SK-N-SH (cell line): ENCODE data around the gene ABI3. TPM values are rescaled to one million over a fixed set of nuclear protein-coding genes. Genes with fewer than 3 reads are reported as not detected.

Source experiments
- CTCF ChIA-PET: fragments of 300-600, 350-600 bp; formaldehyde crosslinking; extraction: SDS; loops from one replicate; lab custom pipeline; 2021; lab: Yijun Ruan, JAX
- POLR2A ChIA-PET: fragments of 350-600 bp; sonication (Branson Sonifier 250); formaldehyde crosslinking; extraction: SDS; loops from one replicate; lab custom pipeline; 2020; ENCODE audit warnings: antibody characterized with exemption, inconsistent platforms; lab: Yijun Ruan, JAX
- DNase-seq: peaks from one replicate; pipeline ENCODE4 v3.0.0; 2012
- H2AFZ ChIP-seq: fragments of 200-600 bp; sonication (generic); 2 replicates; pipeline ENCODE4 v1.8.1; 2016; ENCODE audit warnings: antibody characterized with exemption, mild to moderate bottlenecking, low read depth
- H3F3A ChIP-seq: fragments of 200-600 bp; sonication (generic); replicated peaks from 2 replicates; pipeline ENCODE3; 2016; ENCODE audit warnings: antibody characterized with exemption, mild to moderate bottlenecking; ENCODE audit not compliant: insufficient read depth
- H3K27ac ChIP-seq, 2 experiments: fragments of 200-500 bp in 1 of 2; fragments of 200-600 bp in 1 of 2; sonication (Bioruptor generic) in 1 of 2; sonication (generic), shearing (Covaris generic) in 1 of 2; 2 replicates each; pipeline versions ENCODE4 v1.5.1 to v1.6.1; 2014 to 2016; ENCODE audit warnings: low read depth in 2 of 2, inconsistent platforms in 1 of 2, low read length in 1 of 2, mild to moderate bottlenecking in 1 of 2, mixed read lengths in 1 of 2
- H3K27me3 ChIP-seq: fragments of 200-600 bp; sonication (generic), shearing (Covaris generic); 2 replicates; pipeline ENCODE4 v1.6.1; 2016; ENCODE audit warnings: mixed run types; ENCODE audit not compliant: insufficient read depth
- H3K36me3 ChIP-seq, 2 experiments: fragments of 200-500 bp in 1 of 2; fragments of 200-600 bp in 1 of 2; sonication (Bioruptor generic) in 1 of 2; sonication (generic) in 1 of 2; replicated peaks in 1 of 2; 2 replicates each; pipeline versions ENCODE3 to v1.5.1; 2014 to 2016; ENCODE audit warnings: low read length in 1 of 2, mild to moderate bottlenecking in 1 of 2; ENCODE audit not compliant: insufficient read depth in 2 of 2, control insufficient read depth in 1 of 2
- H3K4me1 ChIP-seq, 2 experiments: fragments of 200-500 bp in 1 of 2; fragments of 200-600 bp in 1 of 2; sonication (Bioruptor generic) in 1 of 2; sonication (generic), shearing (Covaris generic) in 1 of 2; 2 replicates each; pipeline versions ENCODE4 v1.5.1 to v1.6.1; 2014 to 2016; ENCODE audit warnings: low read depth in 1 of 2, low read length in 1 of 2, mixed run types in 1 of 2; ENCODE audit not compliant: insufficient read depth in 2 of 2, control insufficient read depth in 1 of 2
- H3K4me2 ChIP-seq: fragments of 200-600 bp; sonication (generic), shearing (Covaris generic); 2 replicates; pipeline ENCODE4 v1.6.1; 2017; ENCODE audit warnings: mixed run types
- H3K4me3 ChIP-seq, 2 experiments: fragments of 200-500 bp in 1 of 2; fragments of 200-600 bp in 1 of 2; sonication (Bioruptor generic) in 1 of 2; sonication (generic), shearing (Covaris generic) in 1 of 2; 2 replicates each; pipeline versions ENCODE4 v1.5.1 to v1.8.1; 2014 to 2016; ENCODE audit warnings: low read depth in 2 of 2, inconsistent platforms in 1 of 2, low read length in 1 of 2, mild to moderate bottlenecking in 1 of 2, mixed read lengths in 1 of 2, moderate library complexity in 1 of 2
- H3K79me2 ChIP-seq: fragments of 200-600 bp; sonication (generic); 2 replicates; pipeline ENCODE4 v1.8.1; 2017; ENCODE audit warnings: mild to moderate bottlenecking; ENCODE audit not compliant: insufficient read depth
- H3K9ac ChIP-seq: fragments of 200-600 bp; sonication (generic); 2 replicates; pipeline ENCODE4 v1.6.1; 2017; ENCODE audit warnings: mixed run types
- H3K9me2 ChIP-seq: fragments of 200-600 bp; sonication (generic); 2 replicates; pipeline ENCODE4 v1.6.1; 2017; ENCODE audit warnings: mixed run types
- H3K9me3 ChIP-seq: fragments of 200-600 bp; sonication (generic); 2 replicates; pipeline ENCODE4 v1.6.1; 2017; ENCODE audit warnings: mixed run types, mild to moderate bottlenecking, moderate library complexity
- H4K20me1 ChIP-seq: fragments of 200-600 bp; sonication (generic); 2 replicates; pipeline ENCODE4 v1.6.1; 2017; ENCODE audit warnings: mild to moderate bottlenecking, mixed run types; ENCODE audit not compliant: insufficient read depth
- ELF1 ChIP-seq: IDR thresholded peaks from 2 replicates; pipeline ENCODE4 v1.4.0; 2012
- EZH2phosphoT487 ChIP-seq: fragments of 200-600 bp; sonication (generic); IDR thresholded peaks from 2 replicates; pipeline ENCODE4 v1.6.1; 2017; ENCODE audit warnings: low read depth, mixed run types, mild to moderate bottlenecking, antibody characterized with exemption, moderate library complexity, borderline replicate concordance
- FOXM1 ChIP-seq: IDR thresholded peaks from 2 replicates; pipeline ENCODE4 v1.4.0; 2012; ENCODE audit warnings: low read depth, mild to moderate bottlenecking
- GATA2 ChIP-seq: sonication (generic); formaldehyde crosslinking; IDR thresholded peaks from 2 replicates; pipeline ENCODE4 v1.5.0; 2020; ENCODE audit warnings: mild to moderate bottlenecking, missing genetic modification reagents
- JUND ChIP-seq: IDR thresholded peaks from 2 replicates; pipeline ENCODE4 v1.4.0; 2012
- NRF1 ChIP-seq: IDR thresholded peaks from 2 replicates; pipeline ENCODE4 v1.6.1; 2012; ENCODE audit warnings: low read depth, mild to moderate bottlenecking, low read length
- RAD21 ChIP-seq: IDR thresholded peaks from 2 replicates; pipeline ENCODE4 v1.6.1; 2012; ENCODE audit warnings: mild to moderate bottlenecking, low read length
- RCOR1 ChIP-seq: fragments of 150-350 bp; IDR thresholded peaks from 2 replicates; pipeline ENCODE4 v1.6.1; 2017; ENCODE audit warnings: antibody characterized with exemption, low read length
- RFX5 ChIP-seq: IDR thresholded peaks from 2 replicates; pipeline ENCODE4 v1.6.1; 2012; ENCODE audit warnings: mild to moderate bottlenecking, improper control_type of control experiment, low read length
- SIN3A ChIP-seq: IDR thresholded peaks from 2 replicates; pipeline ENCODE4 v1.6.1; 2012; ENCODE audit warnings: low read depth, mild to moderate bottlenecking, low read length, moderate library complexity, borderline replicate concordance
- TAF1 ChIP-seq: IDR thresholded peaks from 2 replicates; pipeline ENCODE4 v1.6.1; 2012; ENCODE audit warnings: low read depth, mild to moderate bottlenecking, low read length, moderate library complexity, borderline replicate concordance
- TEAD4 ChIP-seq: IDR thresholded peaks from 2 replicates; pipeline ENCODE4 v1.4.0; 2012; ENCODE audit warnings: mild to moderate bottlenecking, borderline replicate concordance; ENCODE audit not compliant: insufficient read depth
- WGBS: methylation state at CpG from one replicate; pipeline ENCODE4 v1.1.6; 2017; ENCODE audit warnings: low lambda C conversion rate; 5-methylcytosine and 5-hydroxymethylcytosine counted together
- polyA plus RNA-seq, 3 experiments: library from polyadenylated mRNA; depleted of rRNA; stranded (reverse); fragments of >200 nt; gene quantifications; 2 replicates each; pipeline ENCODE4 v1.2.3, GENCODE V29; 2012
- TF ChIP-seq, protein P1 (sequence below): IDR thresholded peaks from 2 replicates; pipeline ENCODE4 v1.4.0; 2012; ENCODE audit warnings: low read depth, borderline replicate concordance
- TF ChIP-seq, protein P2 (sequence below): fragments of 150-350 bp; IDR thresholded peaks from 2 replicates; pipeline ENCODE4 v1.6.1; 2017; ENCODE audit warnings: antibody characterized with exemption, low read length, low read depth, borderline replicate concordance
- TF ChIP-seq, protein P3 (sequence below): IDR thresholded peaks from 2 replicates; pipeline ENCODE4; 2012
- TF ChIP-seq, protein P4 (sequence below): IDR thresholded peaks from 2 replicates; pipeline ENCODE4 v1.4.0; 2012; ENCODE audit warnings: low read depth, borderline replicate concordance

Gene ABI3
- polyA plus RNA-seq, 1 of the 3 experiments (the other 2 are of a cell fraction), result 4.7 TPM

DNA sequence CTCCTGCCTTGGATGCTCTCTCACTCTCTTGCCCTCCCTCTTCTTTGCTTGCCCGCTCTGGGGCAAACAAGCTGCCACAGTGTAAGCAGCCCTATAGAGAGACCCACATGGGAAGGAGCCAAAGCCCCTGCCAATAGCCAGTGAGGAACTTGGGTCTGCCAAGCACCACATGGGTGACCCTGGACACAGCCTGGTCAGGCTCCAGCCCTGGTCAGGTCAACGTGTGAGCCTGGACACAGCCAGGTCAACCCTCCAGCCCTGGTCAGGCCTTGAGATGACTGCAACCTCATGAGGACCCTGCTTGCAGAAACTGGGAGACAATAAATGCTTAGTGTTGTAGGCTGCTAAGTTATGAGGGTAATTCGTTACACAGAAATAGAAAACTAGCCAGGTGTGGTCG, 34.3 kb downstream of the ABI3 start:
- CTCF ChIA-PET, result interaction anchor here (2.3 kb wide), 1 partner anchor 18 kb away, joined by 13 read pairs; no protein-coding TSS in a partner anchor
- H3K27ac ChIP-seq, result no peak overlapping the region
- no peaks in the 10 kb centered on the region for H4K20me1 ChIP-seq
- no peaks in the 10 kb centered on the region for H3K9me2 ChIP-seq
- no peaks in the 10 kb centered on the region for H3F3A ChIP-seq
- H3K4me3 ChIP-seq, result no peak overlapping the region
- 77% methylated on average over 4 of the region's 4 CpGs for WGBS
- no peak overlapping the region for H3K9ac ChIP-seq
- H3K4me2 ChIP-seq, result no peak overlapping the region
- H3K79me2 ChIP-seq, result no peaks in the 10 kb centered on the region
- H3K4me1 ChIP-seq, result no peaks in the 10 kb centered on the region
- no peak overlapping the region for H2AFZ ChIP-seq
- peaks cover 41% of the 10 kb centered on the region for H3K27me3 ChIP-seq
- POLR2A ChIA-PET, result no interaction called here
- TF ChIP-seq NRF1 (no peak), TAF1 (no peak), FOXM1 (no peak), RAD21 (no peak), GATA2 (CRISPR knock-in tag) (no peak), TEAD4 (no peak), EZH2phosphoT487 (no peak), ELF1 (no peak), JUND (no peak), SIN3A (no peak), RFX5 (no peak)
- TF ChIP-seq, protein P1, sequence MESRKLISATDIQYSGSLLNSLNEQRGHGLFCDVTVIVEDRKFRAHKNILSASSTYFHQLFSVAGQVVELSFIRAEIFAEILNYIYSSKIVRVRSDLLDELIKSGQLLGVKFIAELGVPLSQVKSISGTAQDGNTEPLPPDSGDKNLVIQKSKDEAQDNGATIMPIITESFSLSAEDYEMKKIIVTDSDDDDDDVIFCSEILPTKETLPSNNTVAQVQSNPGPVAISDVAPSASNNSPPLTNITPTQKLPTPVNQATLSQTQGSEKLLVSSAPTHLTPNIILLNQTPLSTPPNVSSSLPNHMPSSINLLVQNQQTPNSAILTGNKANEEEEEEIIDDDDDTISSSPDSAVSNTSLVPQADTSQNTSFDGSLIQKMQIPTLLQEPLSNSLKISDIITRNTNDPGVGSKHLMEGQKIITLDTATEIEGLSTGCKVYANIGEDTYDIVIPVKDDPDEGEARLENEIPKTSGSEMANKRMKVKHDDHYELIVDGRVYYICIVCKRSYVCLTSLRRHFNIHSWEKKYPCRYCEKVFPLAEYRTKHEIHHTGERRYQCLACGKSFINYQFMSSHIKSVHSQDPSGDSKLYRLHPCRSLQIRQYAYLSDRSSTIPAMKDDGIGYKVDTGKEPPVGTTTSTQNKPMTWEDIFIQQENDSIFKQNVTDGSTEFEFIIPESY, result no peak
- TF ChIP-seq, protein P2, sequence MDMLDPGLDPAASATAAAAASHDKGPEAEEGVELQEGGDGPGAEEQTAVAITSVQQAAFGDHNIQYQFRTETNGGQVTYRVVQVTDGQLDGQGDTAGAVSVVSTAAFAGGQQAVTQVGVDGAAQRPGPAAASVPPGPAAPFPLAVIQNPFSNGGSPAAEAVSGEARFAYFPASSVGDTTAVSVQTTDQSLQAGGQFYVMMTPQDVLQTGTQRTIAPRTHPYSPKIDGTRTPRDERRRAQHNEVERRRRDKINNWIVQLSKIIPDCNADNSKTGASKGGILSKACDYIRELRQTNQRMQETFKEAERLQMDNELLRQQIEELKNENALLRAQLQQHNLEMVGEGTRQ, result no peak
- TF ChIP-seq, protein P3, sequence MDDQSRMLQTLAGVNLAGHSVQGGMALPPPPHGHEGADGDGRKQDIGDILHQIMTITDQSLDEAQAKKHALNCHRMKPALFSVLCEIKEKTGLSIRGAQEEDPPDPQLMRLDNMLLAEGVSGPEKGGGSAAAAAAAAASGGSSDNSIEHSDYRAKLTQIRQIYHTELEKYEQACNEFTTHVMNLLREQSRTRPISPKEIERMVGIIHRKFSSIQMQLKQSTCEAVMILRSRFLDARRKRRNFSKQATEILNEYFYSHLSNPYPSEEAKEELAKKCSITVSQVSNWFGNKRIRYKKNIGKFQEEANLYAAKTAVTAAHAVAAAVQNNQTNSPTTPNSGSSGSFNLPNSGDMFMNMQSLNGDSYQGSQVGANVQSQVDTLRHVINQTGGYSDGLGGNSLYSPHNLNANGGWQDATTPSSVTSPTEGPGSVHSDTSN, result no peak
- no peaks in the 10 kb centered on the region for H3K9me3 ChIP-seq
- no peaks in the 10 kb centered on the region for H3K36me3 ChIP-seq
- no peak for DNase-seq

DNA sequence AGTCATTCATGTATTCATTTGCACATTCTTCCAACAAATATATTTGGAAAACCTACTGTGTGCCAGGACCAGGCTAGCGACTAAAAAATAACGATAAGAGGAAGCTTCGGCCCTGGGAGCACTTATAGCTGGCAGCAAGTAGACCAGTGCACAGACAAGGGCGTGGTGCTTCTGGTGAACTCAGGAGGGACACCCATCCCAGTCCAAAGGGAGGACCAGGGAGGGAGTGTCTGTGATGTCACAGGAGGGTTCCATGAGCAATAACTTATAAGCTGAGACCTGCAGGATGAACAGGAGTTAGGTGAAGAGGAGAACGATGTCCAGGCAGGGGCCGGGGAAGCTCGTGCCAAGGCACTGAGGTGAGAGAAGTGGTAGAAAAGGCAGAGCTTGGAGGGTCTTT, 37.4 kb downstream of the ABI3 start:
- TF ChIP-seq, protein P4, sequence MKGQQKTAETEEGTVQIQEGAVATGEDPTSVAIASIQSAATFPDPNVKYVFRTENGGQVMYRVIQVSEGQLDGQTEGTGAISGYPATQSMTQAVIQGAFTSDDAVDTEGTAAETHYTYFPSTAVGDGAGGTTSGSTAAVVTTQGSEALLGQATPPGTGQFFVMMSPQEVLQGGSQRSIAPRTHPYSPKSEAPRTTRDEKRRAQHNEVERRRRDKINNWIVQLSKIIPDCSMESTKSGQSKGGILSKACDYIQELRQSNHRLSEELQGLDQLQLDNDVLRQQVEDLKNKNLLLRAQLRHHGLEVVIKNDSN, result no peak
- TF ChIP-seq EZH2phosphoT487 (no peak), RCOR1 (no peak), RAD21 (no peak)
- TF ChIP-seq, protein P3, result no peak
- Histone ChIP-seq H3K4me1 (no peaks in the 10 kb centered on the region), H2AFZ (no peak overlapping the region), H3K4me3 (no peak overlapping the region), H3K27ac (no peak overlapping the region), H3F3A (peaks cover 4% of the 10 kb centered on the region), H4K20me1 (no peaks in the 10 kb centered on the region), H3K9me2 (no peaks in the 10 kb centered on the region), H3K36me3 (no peaks in the 10 kb centered on the region), H3K9me3 (no peaks in the 10 kb centered on the region), H3K4me2 (no peak overlapping the region), H3K9ac (no peak overlapping the region), H3K27me3 (peaks cover 45% of the 10 kb centered on the region; the same call in 1 of the 2 replicates), H3K79me2 (no peaks in the 10 kb centered on the region)
- DNase-seq, result no peak
- ChIA-PET CTCF (interaction anchor here (0.8 to 2.0 kb wide), 6 partner anchors 13 to 160 kb away, joined by 3 to 7 read pairs (median 4); no protein-coding TSS in a partner anchor), POLR2A (no interaction called here)
- WGBS, result 38% methylated on average over 7 of the region's 7 CpGs
